Measurements from ENCODE around the gene ARHGEF12.

DNA sequence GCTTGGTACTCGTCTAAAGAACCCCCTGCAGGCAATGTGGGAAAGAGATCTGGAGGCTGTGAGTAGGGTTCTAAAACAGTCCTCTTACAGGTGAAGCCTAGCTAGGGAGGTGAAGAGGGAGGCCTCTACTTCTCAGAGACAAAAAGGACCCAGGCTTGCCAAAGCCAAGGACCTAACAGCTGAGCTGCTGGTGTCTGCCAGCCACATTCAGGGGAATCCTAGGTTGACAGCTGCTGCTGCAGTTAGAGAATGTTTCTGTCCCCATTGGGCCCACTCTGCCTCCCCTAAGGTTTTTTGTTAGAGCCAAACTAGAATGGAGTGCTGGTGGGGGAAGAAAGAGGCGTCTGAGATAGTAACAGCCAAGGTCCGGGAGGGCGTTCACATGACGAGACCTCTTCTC, 37.8 kb upstream of the ARHGEF12 start:
- TF ChIP-seq EZH2 (IDR thresholded peaks at IDR 0.05) (no peak), POLR2AphosphoS5 (IDR thresholded peaks at IDR 0.05; ENCODE audit: borderline replicate concordance, low read depth, low read length) (no peak), FOXP2 (optimal IDR thresholded peaks at IDR 0.05; ENCODE audit: control extremely low read depth, extremely low read length, insufficient read depth) (no peak)

Data from SK-N-MC (cell line).